H1 (cell line): ENCODE measurements around the gene PLA2R1. TPM values are rescaled to one million over a fixed set of nuclear protein-coding genes. Genes with fewer than 3 reads are reported as not detected.

Source experiments
- CTCF ChIA-PET: fragments of 300-600 bp; sonication (Branson Sonifier 250); formaldehyde crosslinking; loops from one replicate; lab custom pipeline; 2021; ENCODE audit not compliant: partially characterized antibody; lab: Charles Lee
- POLR2A ChIA-PET: fragments of 300-600 bp; sonication (Branson Sonifier 250); formaldehyde crosslinking; loops from one replicate; lab custom pipeline; 2021; ENCODE audit warnings: inconsistent platforms; ENCODE audit not compliant: partially characterized antibody; lab: Charles Lee
- DNase-seq, 2 experiments: peaks; one replicate each; pipeline versions ENCODE4 v3.0.0 to v3.0.0-alpha.2; 2010 to 2022; ENCODE audit warnings: low spot score in 2 of 2, low read depth in 1 of 2, mixed read lengths in 1 of 2
- FAIRE-seq: peaks from 2 replicates; lab custom pipeline; 2011; peaks lifted over from hg19 to GRCh38; lab: Jason Lieb, UNC
- H2AFZ ChIP-seq: 2 replicates; pipeline ENCODE4 v1.8.1; 2012; ENCODE audit warnings: low read length, inconsistent platforms
- H2AK5ac ChIP-seq: 2 replicates; pipeline ENCODE4 v1.6.1; 2013; ENCODE audit warnings: low read depth, low read length
- H2BK120ac ChIP-seq: replicated peaks from 2 replicates; pipeline ENCODE3; 2013; ENCODE audit warnings: low read depth, low read length, inconsistent platforms
- H2BK12ac ChIP-seq: 2 replicates; pipeline ENCODE4 v1.6.1; 2013; ENCODE audit warnings: low read depth, low read length
- H2BK15ac ChIP-seq: 2 replicates; pipeline ENCODE4 v1.6.1; 2013; ENCODE audit warnings: low read length
- H2BK20ac ChIP-seq: 2 replicates; pipeline ENCODE4 v1.6.1; 2013; ENCODE audit warnings: low read length
- H2BK5ac ChIP-seq: 2 replicates; pipeline ENCODE4 v1.6.1; 2013; ENCODE audit warnings: low read depth, low read length
- H3K14ac ChIP-seq: 2 replicates; pipeline ENCODE4 v1.6.1; 2013; ENCODE audit warnings: inconsistent platforms; ENCODE audit not compliant: insufficient read length
- H3K18ac ChIP-seq: 2 replicates; pipeline ENCODE4 v1.6.1; 2013; ENCODE audit warnings: low read length; ENCODE audit errors: extremely low read depth
- H3K23ac ChIP-seq: 2 replicates; pipeline ENCODE4 v1.6.1; 2013; ENCODE audit warnings: inconsistent platforms; ENCODE audit not compliant: insufficient read length
- H3K23me2 ChIP-seq: 2 replicates; pipeline ENCODE4 v1.6.1; 2013; ENCODE audit warnings: low read depth, low read length
- H3K27ac ChIP-seq: 2 replicates; pipeline ENCODE4 v1.6.1; 2011; ENCODE audit warnings: low read depth, low read length, inconsistent platforms
- H3K27me3 ChIP-seq, 4 experiments: replicated peaks in 1 of 4; 1 replicate in 1 of 4; 2 replicates in 3 of 4; pipeline versions ENCODE4 v1.6.1 to v1.8.1; 2011 to 2013; ENCODE audit warnings: low read length in 3 of 4, mild to moderate bottlenecking in 3 of 4, inconsistent platforms in 2 of 4, mixed read lengths in 2 of 4, moderate library complexity in 1 of 4; ENCODE audit not compliant: control insufficient read depth in 3 of 4, insufficient read depth in 3 of 4; ENCODE audit errors: extremely low read depth in 1 of 4
- H3K36me3 ChIP-seq, 4 experiments: 2 replicates each; pipeline versions ENCODE4 v1.6.1 to v1.8.1; 2011 to 2013; ENCODE audit warnings: mild to moderate bottlenecking in 4 of 4, low read length in 3 of 4, moderate library complexity in 2 of 4, control low read depth in 1 of 4, inconsistent platforms in 1 of 4; ENCODE audit not compliant: insufficient read depth in 4 of 4, control insufficient read depth in 2 of 4
- H3K4ac ChIP-seq: replicated peaks from 2 replicates; pipeline ENCODE3; 2013; ENCODE audit warnings: low read length, low read depth, mixed read lengths, inconsistent platforms; ENCODE audit not compliant: insufficient read length
- H3K4me1 ChIP-seq, 4 experiments: replicated peaks in 1 of 4; 1 replicate in 1 of 4; 2 replicates in 3 of 4; pipeline versions ENCODE4 v1.6.1 to v1.8.1; 2011 to 2013; ENCODE audit warnings: low read length in 3 of 4, inconsistent platforms in 2 of 4, mixed read lengths in 1 of 4; ENCODE audit not compliant: insufficient read depth in 4 of 4, control insufficient read depth in 3 of 4
- H3K4me2 ChIP-seq, 2 experiments: 2 replicates each; pipeline versions ENCODE4 v1.6.1 to v1.8.1; 2011 to 2013; ENCODE audit warnings: low read depth in 2 of 2, low read length in 2 of 2, control low read depth in 1 of 2, inconsistent platforms in 1 of 2, mild to moderate bottlenecking in 1 of 2; ENCODE audit not compliant: insufficient read depth in 1 of 2
- H3K4me3 ChIP-seq, 4 experiments: fragments of 200-600, 300-600 bp in 1 of 4; sonication (generic), shearing (Covaris generic), sonication (Bioruptor Twin) in 1 of 4; 2 replicates each; pipeline versions ENCODE4 v1.5.1 to v1.8.1; 2011 to 2016; ENCODE audit warnings: low read length in 4 of 4, low read depth in 3 of 4, control low read depth in 2 of 4, inconsistent platforms in 2 of 4, mild to moderate bottlenecking in 2 of 4, mixed read lengths in 1 of 4, moderate library complexity in 1 of 4; ENCODE audit not compliant: insufficient read depth in 2 of 4; ENCODE audit errors: extremely low read depth in 1 of 4
- H3K56ac ChIP-seq: replicated peaks from 2 replicates; pipeline ENCODE3; 2013; ENCODE audit warnings: low read depth, mild to moderate bottlenecking, mixed read lengths, low read length, inconsistent platforms; ENCODE audit not compliant: insufficient read length
- H3K79me1 ChIP-seq: 2 replicates; pipeline ENCODE4 v1.6.1; 2013; ENCODE audit warnings: low read depth, low read length, control low read depth
- H3K79me2 ChIP-seq, 2 experiments: 2 replicates each; pipeline versions ENCODE4 v1.6.1 to v1.8.1; 2012 to 2013; ENCODE audit warnings: low read length in 2 of 2, mild to moderate bottlenecking in 2 of 2, inconsistent platforms in 1 of 2; ENCODE audit not compliant: insufficient read depth in 2 of 2, control insufficient read depth in 1 of 2
- H3K9ac ChIP-seq, 4 experiments: replicated peaks in 1 of 4; 1 replicate in 1 of 4; 2 replicates in 3 of 4; pipeline versions ENCODE4 v1.6.1 to v1.8.1; 2011 to 2013; ENCODE audit warnings: low read depth in 3 of 4, low read length in 3 of 4, control low read depth in 2 of 4, mild to moderate bottlenecking in 2 of 4, moderate library complexity in 2 of 4, inconsistent platforms in 1 of 4; ENCODE audit errors: extremely low read depth in 1 of 4
- H3K9me3 ChIP-seq, 2 experiments: 2 replicates each; pipeline versions ENCODE4 v1.6.1 to v1.8.1; 2012 to 2013; ENCODE audit warnings: mild to moderate bottlenecking in 2 of 2, moderate library complexity in 2 of 2, control low read depth in 1 of 2, inconsistent platforms in 1 of 2, low read depth in 1 of 2, low read length in 1 of 2, mixed read lengths in 1 of 2; ENCODE audit not compliant: insufficient read depth in 2 of 2
- H4K20me1 ChIP-seq, 2 experiments: replicated peaks in 1 of 2; 2 replicates each; pipeline versions ENCODE3 to v1.8.1; 2011 to 2013; ENCODE audit warnings: inconsistent platforms in 2 of 2, low read length in 2 of 2, mild to moderate bottlenecking in 1 of 2; ENCODE audit not compliant: insufficient read depth in 2 of 2, control insufficient read depth in 1 of 2
- H4K5ac ChIP-seq: 2 replicates; pipeline ENCODE4 v1.6.1; 2013; ENCODE audit warnings: low read length, low read depth, mixed read lengths, inconsistent platforms; ENCODE audit not compliant: insufficient read length
- H4K8ac ChIP-seq: 2 replicates; pipeline ENCODE4 v1.8.0; 2013; ENCODE audit warnings: mild to moderate bottlenecking, moderate library complexity, low read length, inconsistent platforms; ENCODE audit not compliant: insufficient read depth; ENCODE audit errors: extremely low read depth
- H4K91ac ChIP-seq: replicated peaks from 2 replicates; pipeline ENCODE3; 2013; ENCODE audit warnings: low read length, mixed read lengths, inconsistent platforms; ENCODE audit not compliant: insufficient read length
- BACH1 ChIP-seq: IDR thresholded peaks from 2 replicates; pipeline ENCODE4 v1.6.1; 2012; ENCODE audit warnings: low read length, improper control_type of control experiment
- BCL11A ChIP-seq, 2 experiments: IDR thresholded peaks; one replicate each; pipeline ENCODE4 v1.6.1; 2011; ENCODE audit warnings: low read depth in 2 of 2, low read length in 2 of 2, mild to moderate bottlenecking in 2 of 2
- CBX5 ChIP-seq: fragments of 300-800, 300-1000 bp; sonication (generic); IDR thresholded peaks from 2 replicates; pipeline ENCODE4 v1.7.1; 2016; ENCODE audit warnings: antibody characterized with exemption, low read length, low read depth
- CEBPB ChIP-seq: IDR thresholded peaks from 2 replicates; pipeline ENCODE4 v1.6.1; 2012; ENCODE audit warnings: low read depth, low read length
- EZH2 ChIP-seq: fragments of 200-600 bp; sonication (generic); IDR thresholded peaks from 2 replicates; pipeline ENCODE4 v1.7.1; 2012; ENCODE audit warnings: low read depth, mild to moderate bottlenecking, moderate library complexity, low read length, inconsistent platforms; ENCODE audit not compliant: severe bottlenecking
- JUN ChIP-seq: IDR thresholded peaks from 2 replicates; pipeline ENCODE4 v1.6.1; 2011; ENCODE audit warnings: low read depth, mild to moderate bottlenecking, improper control_type of control experiment, low read length
- MAFK ChIP-seq: IDR thresholded peaks from 2 replicates; pipeline ENCODE4 v1.6.1; 2012; ENCODE audit warnings: low read depth, mild to moderate bottlenecking, improper control_type of control experiment, low read length
- PHF8 ChIP-seq: fragments of 200-600 bp; sonication (generic); conservative IDR thresholded peaks from 2 replicates; pipeline ENCODE4 v1.7.1; 2012; ENCODE audit warnings: low read depth, mild to moderate bottlenecking, inconsistent platforms, low read length, moderate library complexity
- RAD21 ChIP-seq, 2 experiments: IDR thresholded peaks in 1 of 2; conservative IDR thresholded peaks in 1 of 2; 2 replicates each; pipeline ENCODE4 v1.6.1; 2011; ENCODE audit warnings: low read depth in 2 of 2, low read length in 2 of 2, improper control_type of control experiment in 1 of 2, inconsistent platforms in 1 of 2, mild to moderate bottlenecking in 1 of 2, moderate library complexity in 1 of 2
- RBBP5 ChIP-seq: IDR thresholded peaks from 2 replicates; pipeline ENCODE4 v1.7.1; 2012; ENCODE audit warnings: low read depth, mild to moderate bottlenecking, inconsistent platforms, low read length, moderate library complexity, borderline replicate concordance
- RNF2 ChIP-seq: fragments of 200-900, 300-1000 bp; sonication (generic); IDR thresholded peaks from 2 replicates; pipeline ENCODE4 v1.7.1; 2016; ENCODE audit warnings: borderline replicate concordance, low read depth, mild to moderate bottlenecking, antibody characterized with exemption, low read length; ENCODE audit not compliant: poor library complexity, severe bottlenecking; ENCODE audit errors: missing control alignments
- SP1 ChIP-seq: IDR thresholded peaks from 2 replicates; pipeline ENCODE4 v1.6.1; 2011; ENCODE audit warnings: low read depth, low read length
- TCF12 ChIP-seq: IDR thresholded peaks from 2 replicates; pipeline ENCODE4 v1.6.1; 2011; ENCODE audit warnings: low read depth, mild to moderate bottlenecking, low read length
- WGBS, 2 experiments: shearing (Covaris generic) in 1 of 2; methylation state at CpG; one replicate each; pipeline versions ENCODE4 v1.1.6 to v1.1.7; 2013 to 2015; ENCODE audit warnings: low lambda C conversion rate in 2 of 2, mixed read lengths in 2 of 2, inconsistent platforms in 1 of 2, low coverage in 1 of 2, missing lambda C conversion rate in 1 of 2; ENCODE audit not compliant: insufficient replicate concordance in 2 of 2, insufficient coverage in 1 of 2, insufficient read length in 1 of 2; ENCODE audit errors: extremely low coverage in 1 of 2, missing lambda C conversion rate in 1 of 2; 5-methylcytosine and 5-hydroxymethylcytosine counted together
- polyA plus RNA-seq, 7 experiments: library from polyadenylated mRNA; depleted of rRNA in 3 of 7; stranded (reverse) in 5 of 7; unstranded in 2 of 7; fragments of >200 nt in 5 of 7; fragments of 200-250 nt in 2 of 7; gene quantifications; 1 replicate in 5 of 7; 2 replicates in 1 of 7; 4 replicates in 1 of 7; pipeline versions ENCODE4 v1.2.1 to v1.2.3, GENCODE V29; 2011 to 2013; ENCODE audit warnings: missing spikeins in 2 of 7, mixed read lengths in 2 of 7
- total RNA-seq: library from RNA; stranded (reverse); fragmentation: NEBNext Ultra II Directional; extraction: Animal tissue kit (Norgen Biotek cat#: 25700); gene quantifications from 2 replicates; pipeline ENCODE4 v1.2.1, GENCODE V29; 2021
- TF ChIP-seq, protein P1 (sequence below): IDR thresholded peaks from 2 replicates; pipeline ENCODE4 v1.6.1; 2011; ENCODE audit warnings: low read depth, mild to moderate bottlenecking, low read length; ENCODE audit not compliant: insufficient read depth

PLA2R1 gene
- total and polyA plus RNA-seq, 2 of the 8 experiments (the other 6 are each of a cell fraction or from before 2014, with no cell fraction given) = 0.65 to 1.5 TPM

DNA sequence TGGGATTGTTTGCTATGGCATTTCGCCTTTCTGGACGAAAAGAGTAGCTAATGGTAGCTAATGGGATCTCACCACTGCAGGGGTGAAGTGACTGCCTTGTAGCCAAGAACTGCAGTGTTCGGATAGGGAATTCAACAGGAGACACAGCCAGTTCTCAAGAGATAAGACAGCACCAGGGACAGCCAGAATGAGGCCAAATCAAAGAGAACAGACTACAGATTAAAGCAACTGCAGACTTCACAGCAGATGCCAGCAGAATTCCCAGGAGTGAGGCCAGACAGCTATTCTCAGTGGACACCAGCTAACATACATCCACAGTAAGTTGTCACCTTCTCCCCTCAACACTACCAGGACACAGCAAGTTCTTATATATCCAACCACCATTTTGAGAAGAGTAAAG lies 124.0 kb downstream of the PLA2R1 start:
- H3K23ac ChIP-seq = no peak overlapping the region
- H3K36me3 ChIP-seq = no peaks in the 10 kb centered on the region
- H3K18ac ChIP-seq = no peak overlapping the region
- no peak overlapping the region for H3K4me3 ChIP-seq
- 78% methylated on average over 3 of the region's 3 CpGs; no CpG with 5 or more reads in 1 of the 2 experiments for WGBS, 2 experiments
- H4K8ac ChIP-seq = no peak overlapping the region
- H3K14ac ChIP-seq = no peak overlapping the region
- no peaks in the 10 kb centered on the region for H3K4me1 ChIP-seq
- H3K56ac ChIP-seq = no peak overlapping the region
- no peaks in the 10 kb centered on the region for H4K20me1 ChIP-seq
- POLR2A ChIA-PET = no interaction called here
- no peak overlapping the region for H2BK20ac ChIP-seq
- no peaks in the 10 kb centered on the region for H3K79me1 ChIP-seq
- FAIRE-seq (no peak), DNase-seq (no peak)
- H3K27me3 ChIP-seq = no peaks in the 10 kb centered on the region
- H3K9me3 ChIP-seq = no peaks in the 10 kb centered on the region
- no peak overlapping the region for H2BK15ac ChIP-seq
- no peak overlapping the region for H3K4me2 ChIP-seq
- H2BK120ac ChIP-seq = no peak overlapping the region
- no peak overlapping the region for H3K27ac ChIP-seq
- no peak overlapping the region for H2AK5ac ChIP-seq
- no peak overlapping the region for H2BK5ac ChIP-seq
- no peak overlapping the region for H3K4ac ChIP-seq
- no peak overlapping the region for H4K5ac ChIP-seq
- H3K9ac ChIP-seq = no peak overlapping the region
- no peak overlapping the region for H2BK12ac ChIP-seq
- no peaks in the 10 kb centered on the region for H3K79me2 ChIP-seq
- CTCF ChIA-PET = interaction anchor here (1.2 to 3.7 kb wide), 6 partner anchors 10 to 84 kb away, joined by 3 to 17 read pairs (median 4); no protein-coding TSS in a partner anchor
- H2AFZ ChIP-seq = no peak overlapping the region
- no peak overlapping the region for H4K91ac ChIP-seq
- H3K23me2 ChIP-seq = no peaks in the 10 kb centered on the region
- TF ChIP-seq JUN (no peak), BACH1 (no peak), SP1 (no peak), MAFK (no peak), CEBPB (no peak), PHF8 (no peak), RAD21 (IDR thresholded peaks at IDR 0.05 in 1 of 2, conservative IDR thresholded peaks at IDR 0.05 in 1 of 2; ENCODE audit: low read depth in 2 of 2, low read length in 2 of 2) (no peak), CBX5 (no peak), TCF12 (no peak), RBBP5 (no peak), RNF2 (no peak), BCL11A (IDR thresholded peaks at IDR 0.05; ENCODE audit: low read depth in 2 of 2, low read length in 2 of 2) (no peak), EZH2 (no peak)
- TF ChIP-seq, protein P1, sequence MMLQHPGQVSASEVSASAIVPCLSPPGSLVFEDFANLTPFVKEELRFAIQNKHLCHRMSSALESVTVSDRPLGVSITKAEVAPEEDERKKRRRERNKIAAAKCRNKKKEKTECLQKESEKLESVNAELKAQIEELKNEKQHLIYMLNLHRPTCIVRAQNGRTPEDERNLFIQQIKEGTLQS = no peak
